Activated naive CD8-positive, alpha-beta T cell treated with anti-CD3 and anti-CD28 coated beads, Interleukin-2, amount 50 U/mL, for 24 hours (primary cell): Measurements from ENCODE around the gene LMX1A.

Experiments used
- ATAC-seq: fragments of 150-1000 bp; cut with Tn5 transposase; one replicate; pipeline ENCODE4 v1.10.0; 2021
- DNase-seq: peaks from one replicate; pipeline ENCODE4 v3.0.0; 2021
- H3K27ac Mint-ChIP-seq: one replicate; pipeline ENCODE4 v1.8.0; 2021; ENCODE audit warnings: mild to moderate bottlenecking, mixed read lengths
- H3K27me3 Mint-ChIP-seq: one replicate; pipeline ENCODE4 v1.8.0; 2021; ENCODE audit warnings: mixed read lengths
- H3K36me3 Mint-ChIP-seq: one replicate; pipeline ENCODE4 v1.8.0; 2021; ENCODE audit warnings: low read depth, mixed read lengths
- H3K4me1 Mint-ChIP-seq: one replicate; pipeline ENCODE4 v1.8.0; 2021; ENCODE audit warnings: mixed read lengths
- H3K4me3 Mint-ChIP-seq: one replicate; pipeline ENCODE4 v1.8.0; 2021; ENCODE audit warnings: mild to moderate bottlenecking, moderate library complexity, mixed read lengths
- H3K9me3 Mint-ChIP-seq: one replicate; pipeline ENCODE4 v1.8.0; 2021; ENCODE audit warnings: mixed read lengths

The LMX1A gene

DNA sequence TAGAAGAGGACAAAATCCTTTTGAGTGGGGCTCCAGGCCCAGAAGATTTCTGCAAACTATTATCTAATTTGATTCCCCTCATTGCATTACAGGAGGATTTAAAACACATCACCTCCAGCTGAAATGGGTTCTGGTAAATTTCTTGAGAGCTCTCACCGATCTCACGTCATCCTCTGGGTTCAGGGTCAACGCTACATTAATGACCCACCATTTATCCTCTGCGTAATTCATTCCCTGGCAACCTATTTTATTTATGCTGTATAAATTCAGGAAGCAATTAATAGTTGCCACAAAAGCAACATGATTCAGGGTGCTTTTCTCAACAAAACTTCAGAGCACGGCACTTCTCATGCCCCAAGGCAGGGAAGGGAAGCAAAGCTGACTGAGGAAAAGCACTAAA lies 38.9 kb downstream of the LMX1A start:
- Mint-ChIP-seq H3K4me3 (no peak overlapping the region), H3K4me1 (no peaks in the 10 kb centered on the region)

DNA sequence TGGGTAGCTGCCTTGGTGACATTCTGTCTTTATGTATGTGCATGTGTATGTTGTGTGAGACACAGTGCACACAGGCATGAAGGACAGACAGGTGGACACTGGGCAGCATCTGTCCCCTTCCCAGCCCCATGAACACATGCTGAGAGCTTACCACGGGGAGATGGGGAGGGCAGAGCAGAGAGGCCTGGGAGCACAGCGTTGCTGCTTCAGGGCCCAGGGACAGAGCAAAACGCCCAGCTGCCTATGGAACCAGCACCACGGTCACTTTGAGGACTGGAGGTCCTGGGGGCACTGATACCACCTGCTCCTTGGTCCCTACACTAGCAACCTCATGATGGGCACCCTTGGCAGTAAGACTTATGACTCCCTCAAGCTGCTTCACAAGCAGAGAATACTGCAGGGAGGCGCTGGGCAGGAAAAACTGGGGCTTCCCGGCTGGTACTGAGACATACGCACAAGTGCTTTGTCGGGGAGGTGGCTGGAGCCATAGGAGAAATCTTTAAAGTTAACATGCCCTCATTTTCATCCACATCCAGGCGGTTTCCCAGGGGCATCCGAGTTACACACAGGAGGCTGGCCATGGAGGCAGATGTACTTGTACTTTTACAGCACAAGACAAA lies 40.3 kb downstream of the LMX1A start:
- no peaks in the 10 kb centered on the region for H3K9me3 Mint-ChIP-seq
- no peak overlapping the region for H3K4me3 Mint-ChIP-seq
- H3K36me3 Mint-ChIP-seq: no peaks in the 10 kb centered on the region
- no peak for DNase-seq
- no peak for ATAC-seq
- H3K27me3 Mint-ChIP-seq: peaks cover 22% of the 10 kb centered on the region
- no peaks in the 10 kb centered on the region for H3K4me1 Mint-ChIP-seq
- H3K27ac Mint-ChIP-seq: no peak overlapping the region

More for the DNA sequence above, 38.9 kb downstream of the LMX1A start:
- Mint-ChIP-seq H3K36me3 (no peaks in the 10 kb centered on the region), H3K27ac (no peak overlapping the region), H3K27me3 (peaks cover 22% of the 10 kb centered on the region), H3K9me3 (no peaks in the 10 kb centered on the region)
- ATAC-seq: no peak
- no peak for DNase-seq

GRCh38 chr1:165315481-165315880 lies 41.0 kb downstream of the LMX1A start:
- no peak for ATAC-seq
- no peak for DNase-seq
- Mint-ChIP-seq H3K4me1 (no peaks in the 10 kb centered on the region), H3K4me3 (no peak overlapping the region), H3K36me3 (no peaks in the 10 kb centered on the region), H3K27me3 (peaks cover 22% of the 10 kb centered on the region), H3K27ac (no peak overlapping the region), H3K9me3 (no peaks in the 10 kb centered on the region)

DNA sequence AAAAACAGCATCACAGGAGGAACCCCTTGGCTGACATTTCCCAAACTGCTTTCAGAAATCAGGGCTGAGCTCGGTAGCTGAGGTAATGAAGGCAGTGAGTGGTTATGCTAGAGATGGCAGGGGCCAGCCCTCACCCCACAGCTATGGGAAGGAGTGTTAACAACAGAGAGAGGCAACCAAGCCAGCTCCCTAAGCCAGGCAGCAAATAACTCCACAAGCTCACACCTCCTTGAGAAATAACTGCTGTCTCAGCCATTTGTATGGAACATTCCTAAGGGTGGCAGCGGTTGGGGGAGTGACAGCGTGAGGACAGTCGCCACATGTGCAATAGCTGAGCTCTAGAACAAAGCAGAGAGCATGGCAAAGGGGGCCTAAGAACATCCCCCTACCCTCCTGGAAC lies 42.6 kb downstream of the LMX1A start:
- Mint-ChIP-seq H3K27me3 (peaks cover 21% of the 10 kb centered on the region), H3K4me1 (no peaks in the 10 kb centered on the region), H3K9me3 (no peaks in the 10 kb centered on the region), H3K27ac (no peak overlapping the region), H3K4me3 (no peak overlapping the region), H3K36me3 (no peaks in the 10 kb centered on the region)
- DNase-seq (no peak), ATAC-seq (no peak)

- Mint-ChIP-seq H3K4me1 (no peaks in the 10 kb centered on the region), H3K9me3 (no peaks in the 10 kb centered on the region), H3K4me3 (no peak overlapping the region), H3K27ac (no peak overlapping the region), H3K27me3 (peaks cover 20% of the 10 kb centered on the region), H3K36me3 (no peaks in the 10 kb centered on the region)
- no peak for ATAC-seq
- DNase-seq: no peak
These were observed 43.9 kb downstream of the LMX1A start for GRCh38 chr1:165312591-165312990.

- H3K27ac Mint-ChIP-seq: no peak overlapping the region
- H3K9me3 Mint-ChIP-seq: no peaks in the 10 kb centered on the region
- no peak overlapping the region for H3K4me3 Mint-ChIP-seq
- H3K4me1 Mint-ChIP-seq: no peaks in the 10 kb centered on the region
- no peak for ATAC-seq
- no peaks in the 10 kb centered on the region for H3K36me3 Mint-ChIP-seq
- H3K27me3 Mint-ChIP-seq: peaks cover 11% of the 10 kb centered on the region
- DNase-seq: no peak
These were observed 49.7 kb downstream of the LMX1A start for GRCh38 chr1:165306543-165307434.

DNA sequence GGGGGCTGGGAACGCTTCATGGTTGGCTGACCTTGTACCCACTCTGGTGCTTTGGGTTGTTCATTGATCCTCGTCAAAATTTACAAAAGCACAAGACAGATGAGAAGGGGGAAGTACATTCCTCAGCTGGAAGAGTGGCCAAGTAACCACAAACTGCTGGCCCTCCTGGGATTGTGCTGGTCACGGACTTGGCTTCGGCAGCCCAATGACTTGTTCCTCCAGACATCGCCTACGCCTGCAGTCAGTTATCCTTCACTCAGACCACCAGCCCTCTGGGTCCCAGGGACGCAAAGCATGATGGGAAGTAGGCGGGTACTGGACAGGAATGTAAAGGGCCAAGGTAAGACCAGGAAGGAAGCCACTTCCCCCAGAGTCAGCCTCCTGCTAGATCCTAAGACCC lies 53.1 kb downstream of the LMX1A start:
- no peaks in the 10 kb centered on the region for H3K4me1 Mint-ChIP-seq
- DNase-seq: no peak
- ATAC-seq: no peak

GRCh38 chr1:165300400-165300903 lies 56.1 kb downstream of the LMX1A start:
- no peaks in the 10 kb centered on the region for H3K4me1 Mint-ChIP-seq
- no peak for DNase-seq
- H3K4me3 Mint-ChIP-seq: no peak overlapping the region
- no peak overlapping the region for H3K27ac Mint-ChIP-seq
- peaks cover 10% of the 10 kb centered on the region for H3K27me3 Mint-ChIP-seq
- no peaks in the 10 kb centered on the region for H3K9me3 Mint-ChIP-seq
- H3K36me3 Mint-ChIP-seq: no peaks in the 10 kb centered on the region
- ATAC-seq: no peak

More for the DNA sequence above, 53.1 kb downstream of the LMX1A start:
- H3K27ac Mint-ChIP-seq: no peak overlapping the region
- peaks cover 11% of the 10 kb centered on the region for H3K27me3 Mint-ChIP-seq
- no peaks in the 10 kb centered on the region for H3K36me3 Mint-ChIP-seq
- no peaks in the 10 kb centered on the region for H3K9me3 Mint-ChIP-seq
- no peak overlapping the region for H3K4me3 Mint-ChIP-seq

DNA sequence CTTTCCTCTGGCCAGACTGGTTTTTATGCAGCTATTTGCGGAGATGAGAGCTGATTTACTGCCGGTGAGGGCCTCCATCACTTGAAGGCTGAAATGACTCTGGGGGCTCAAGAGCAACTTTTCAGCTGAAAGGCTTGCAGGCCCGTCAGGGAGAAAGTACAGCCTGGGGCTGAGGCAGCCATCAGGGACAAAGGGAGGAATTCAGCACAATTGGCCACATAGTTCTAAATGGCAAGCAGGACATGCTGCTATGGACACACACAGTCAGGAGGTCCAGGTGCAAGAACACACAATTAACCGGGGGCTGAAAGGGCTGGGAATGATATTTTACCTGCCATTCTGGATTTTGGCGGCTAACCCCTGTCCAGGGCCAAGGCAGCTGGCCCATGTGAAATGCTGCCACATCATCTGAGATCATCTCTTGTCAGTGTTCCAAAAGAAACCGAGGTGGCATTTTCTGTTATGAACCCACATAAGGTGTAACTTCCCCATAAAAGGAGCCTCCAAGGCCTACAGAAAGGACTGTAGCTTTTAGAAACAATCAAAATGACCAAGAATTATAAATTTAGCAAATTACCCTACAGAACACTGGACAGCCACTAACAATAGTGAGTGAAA lies 58.2 kb downstream of the LMX1A start:
- DNase-seq: no peak
- no peaks in the 10 kb centered on the region for H3K36me3 Mint-ChIP-seq
- no peak for ATAC-seq
- H3K4me3 Mint-ChIP-seq: no peak overlapping the region
- H3K27ac Mint-ChIP-seq: no peak overlapping the region
- peaks cover 2% of the 10 kb centered on the region for H3K27me3 Mint-ChIP-seq
- no peaks in the 10 kb centered on the region for H3K4me1 Mint-ChIP-seq
- no peaks in the 10 kb centered on the region for H3K9me3 Mint-ChIP-seq

GRCh38 chr1:165296205-165296604 lies 60.3 kb downstream of the LMX1A start:
- Mint-ChIP-seq H3K9me3 (no peaks in the 10 kb centered on the region), H3K36me3 (no peaks in the 10 kb centered on the region), H3K27me3 (peaks cover 2% of the 10 kb centered on the region), H3K27ac (no peak overlapping the region), H3K4me3 (no peak overlapping the region), H3K4me1 (no peaks in the 10 kb centered on the region)
- ATAC-seq (no peak), DNase-seq (no peak)

GRCh38 chr1:165290148-165290547 lies 66.4 kb downstream of the LMX1A start:
- Mint-ChIP-seq H3K4me3 (no peak overlapping the region), H3K9me3 (no peaks in the 10 kb centered on the region), H3K27me3 (peaks cover 12% of the 10 kb centered on the region), H3K36me3 (no peaks in the 10 kb centered on the region), H3K4me1 (no peaks in the 10 kb centered on the region), H3K27ac (no peak overlapping the region)
- ATAC-seq (no peak), DNase-seq (no peak)

GRCh38 chr1:165289556-165289955 lies 67.0 kb downstream of the LMX1A start:
- H3K4me1 Mint-ChIP-seq: no peaks in the 10 kb centered on the region
- H3K27me3 Mint-ChIP-seq: peaks cover 12% of the 10 kb centered on the region
- DNase-seq (no peak), ATAC-seq (no peak)
- no peaks in the 10 kb centered on the region for H3K36me3 Mint-ChIP-seq
- no peak overlapping the region for H3K27ac Mint-ChIP-seq
- no peak overlapping the region for H3K4me3 Mint-ChIP-seq
- no peaks in the 10 kb centered on the region for H3K9me3 Mint-ChIP-seq

- Mint-ChIP-seq H3K9me3 (no peaks in the 10 kb centered on the region), H3K4me3 (no peak overlapping the region), H3K27ac (no peak overlapping the region), H3K4me1 (no peaks in the 10 kb centered on the region), H3K36me3 (no peaks in the 10 kb centered on the region), H3K27me3 (peaks cover 19% of the 10 kb centered on the region)
- no peak for ATAC-seq
- no peak for DNase-seq
These were observed 68.0 kb downstream of the LMX1A start for GRCh38 chr1:165288350-165289120.

DNA sequence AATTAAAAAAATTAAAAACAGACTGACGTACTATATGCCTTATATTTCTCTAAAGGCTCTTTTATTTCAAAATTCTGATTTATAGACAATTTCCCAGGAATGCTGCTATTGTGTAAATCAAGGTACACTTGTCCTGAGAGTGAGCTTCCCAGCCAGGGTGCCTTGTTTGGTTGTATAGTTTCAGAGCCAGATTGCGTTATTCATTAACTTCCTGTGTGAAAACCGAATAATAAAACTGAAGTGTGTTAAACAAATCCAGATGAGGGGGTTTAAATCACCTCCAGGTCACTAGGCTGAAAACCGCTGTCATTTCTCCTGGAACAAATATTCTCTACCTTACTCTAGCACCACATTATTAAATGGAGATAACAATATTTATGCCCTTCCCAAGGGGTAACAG lies 68.7 kb downstream of the LMX1A start:
- no peak for DNase-seq
- no peak overlapping the region for H3K27ac Mint-ChIP-seq
- no peaks in the 10 kb centered on the region for H3K36me3 Mint-ChIP-seq
- H3K4me3 Mint-ChIP-seq: no peak overlapping the region
- H3K27me3 Mint-ChIP-seq: peaks cover 24% of the 10 kb centered on the region
- H3K4me1 Mint-ChIP-seq: no peaks in the 10 kb centered on the region
- ATAC-seq: no peak
- no peaks in the 10 kb centered on the region for H3K9me3 Mint-ChIP-seq
